Upper lobe of left lung (tissue), 4 donors: ENCODE data around the gene MED13L.

ENCODE experiments used
- EP300 ChIP-seq, 4 donors: sonication (generic); formaldehyde crosslinking; IDR thresholded peaks; one replicate each; pipeline ENCODE4 v1.5.1; 2017; ENCODE audit warnings: antibody characterized with exemption in 4 of 4, control low read depth in 2 of 4
- POLR2A ChIP-seq, 4 donors: fragments of 450-650 bp; IDR thresholded peaks; one replicate each; pipeline ENCODE4 v1.5.1; 2016 to 2017; ENCODE audit warnings: antibody characterized with exemption in 4 of 4, mild to moderate bottlenecking in 2 of 4
- TF ChIP-seq, protein P1 (sequence below), 6 experiments: fragments of 450-650 bp in 4 of 6; fragments of 200-600 bp in 2 of 6; sonication (generic) in 2 of 6; IDR thresholded peaks; one replicate each; pipeline ENCODE4 v1.5.1; 2016 to 2019; ENCODE audit warnings: antibody characterized with exemption in 6 of 6

- TF ChIP-seq POLR2A (IDR thresholded peaks at IDR 0.05) (no peak), EP300 (IDR thresholded peaks at IDR 0.05) (no peak)
- TF ChIP-seq, protein P1, sequence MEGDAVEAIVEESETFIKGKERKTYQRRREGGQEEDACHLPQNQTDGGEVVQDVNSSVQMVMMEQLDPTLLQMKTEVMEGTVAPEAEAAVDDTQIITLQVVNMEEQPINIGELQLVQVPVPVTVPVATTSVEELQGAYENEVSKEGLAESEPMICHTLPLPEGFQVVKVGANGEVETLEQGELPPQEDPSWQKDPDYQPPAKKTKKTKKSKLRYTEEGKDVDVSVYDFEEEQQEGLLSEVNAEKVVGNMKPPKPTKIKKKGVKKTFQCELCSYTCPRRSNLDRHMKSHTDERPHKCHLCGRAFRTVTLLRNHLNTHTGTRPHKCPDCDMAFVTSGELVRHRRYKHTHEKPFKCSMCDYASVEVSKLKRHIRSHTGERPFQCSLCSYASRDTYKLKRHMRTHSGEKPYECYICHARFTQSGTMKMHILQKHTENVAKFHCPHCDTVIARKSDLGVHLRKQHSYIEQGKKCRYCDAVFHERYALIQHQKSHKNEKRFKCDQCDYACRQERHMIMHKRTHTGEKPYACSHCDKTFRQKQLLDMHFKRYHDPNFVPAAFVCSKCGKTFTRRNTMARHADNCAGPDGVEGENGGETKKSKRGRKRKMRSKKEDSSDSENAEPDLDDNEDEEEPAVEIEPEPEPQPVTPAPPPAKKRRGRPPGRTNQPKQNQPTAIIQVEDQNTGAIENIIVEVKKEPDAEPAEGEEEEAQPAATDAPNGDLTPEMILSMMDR (IDR thresholded peaks at IDR 0.05), result no peak
Observed at GRCh38 chr12:116053479-116054200, 223.9 kb downstream of the MED13L start.
